A549 (cell line): Measurements from ENCODE around the gene TRIP11. TPM values are rescaled to one million over a fixed set of nuclear protein-coding genes. Genes with fewer than 3 reads are reported as not detected.

Experiments
- ATAC-seq, 2 experiments: fragments of 200-7000 bp in 1 of 2; fragments of >200 bp in 1 of 2; cut with Nextera tagmentation in 1 of 2; cut with Tn5 transposase in 1 of 2; 3 replicates each; pipeline versions ENCODE4 v1.8.0 to v1.9.1; 2018 to 2020; ENCODE audit warnings: mild to moderate bottlenecking in 1 of 2, moderate library complexity in 1 of 2
- CTCF ChIA-PET: fragments of 300-600 bp; sonication (Branson Sonifier 250); formaldehyde crosslinking; extraction: SDS; loops from one replicate; lab custom pipeline; 2021; ENCODE audit warnings: antibody characterized with exemption, inconsistent platforms; lab: Yijun Ruan, JAX
- POLR2A ChIA-PET: fragments of 350-600 bp; formaldehyde crosslinking; extraction: SDS; loops from one replicate; lab custom pipeline; 2021; ENCODE audit warnings: antibody characterized with exemption, inconsistent platforms; lab: Yijun Ruan, JAX
- DNase-seq, 2 experiments: peaks; one replicate each; pipeline versions ENCODE4 v3.0.0 to v3.0.0-alpha.2; 2011 to 2016; ENCODE audit warnings: low read depth in 1 of 2, low spot score in 1 of 2
- FAIRE-seq: peaks from 2 replicates; lab custom pipeline; 2011; peaks lifted over from hg19 to GRCh38; lab: Jason Lieb, UNC
- H3K27ac ChIP-seq, 2 experiments: fragments of >200 bp; sonication (Bioruptor Twin); formaldehyde crosslinking; 3 replicates each; pipeline ENCODE4 v1.5.1; 2016 to 2017
- H3K4me1 ChIP-seq: fragments of >200 bp; sonication (Bioruptor Twin); formaldehyde crosslinking; 3 replicates; pipeline ENCODE4 v1.6.1; 2016
- H3K4me2 ChIP-seq: fragments of >200 bp; sonication (Bioruptor Twin); formaldehyde crosslinking; 3 replicates; pipeline ENCODE4 v1.6.1; 2016
- H3K4me3 ChIP-seq: fragments of >200 bp; sonication (Bioruptor Twin); formaldehyde crosslinking; 3 replicates; pipeline ENCODE4 v1.5.1; 2016
- H3K9me3 ChIP-seq: fragments of >200 bp; sonication (Bioruptor Twin); formaldehyde crosslinking; 3 replicates; pipeline ENCODE4 v1.6.1; 2016
- BHLHE40 ChIP-seq: IDR thresholded peaks from 2 replicates; pipeline ENCODE4 v1.6.1; 2012; ENCODE audit warnings: low read depth, low read length, inconsistent platforms
- CBX8 ChIP-seq: fragments of 200-600 bp; sonication (generic); IDR thresholded peaks from 2 replicates; pipeline ENCODE4 v1.6.1; 2016
- CEBPB ChIP-seq, 2 experiments: fragments of >200 bp in 1 of 2; sonication (Bioruptor Twin) in 1 of 2; formaldehyde crosslinking in 1 of 2; IDR thresholded peaks; 2 replicates each; pipeline ENCODE4 v1.6.1; 2012 to 2016
- CHD4 ChIP-seq: fragments of 200-600 bp; sonication (generic); IDR thresholded peaks from 2 replicates; pipeline ENCODE4 v1.6.1; 2016; ENCODE audit warnings: antibody characterized with exemption, mild to moderate bottlenecking, borderline replicate concordance
- EHF ChIP-seq: fragments of 250-450 bp; sonication (Bioruptor Pico); IDR thresholded peaks from 2 replicates; pipeline ENCODE4 v1.5.0; 2020; ENCODE audit warnings: mild to moderate bottlenecking
- EP300 ChIP-seq, 2 experiments: fragments of >200 bp; sonication (Bioruptor Twin); formaldehyde crosslinking; IDR thresholded peaks; 2 replicates in 1 of 2; 3 replicates in 1 of 2; pipeline ENCODE4 v1.6.1; 2016 to 2017
- KDM1A ChIP-seq: fragments of 200-600 bp; sonication (generic); IDR thresholded peaks from 2 replicates; pipeline ENCODE4 v1.6.1; 2016; ENCODE audit warnings: low read depth, mild to moderate bottlenecking
- MAFK ChIP-seq: fragments of 450-650 bp; IDR thresholded peaks from 2 replicates; pipeline ENCODE4 v1.6.1; 2014; ENCODE audit not compliant: partially characterized antibody
- NFE2L2 ChIP-seq: fragments of 150-350 bp; conservative IDR thresholded peaks from 2 replicates; pipeline ENCODE4 v1.6.1; 2014; ENCODE audit warnings: low read length
- NR3C1 ChIP-seq: fragments of >200 bp; sonication (Bioruptor Twin); formaldehyde crosslinking; IDR thresholded peaks from 3 replicates; pipeline ENCODE4 v1.6.1; 2017
- PHF8 ChIP-seq: fragments of 200-600 bp; sonication (generic); IDR thresholded peaks from 2 replicates; pipeline ENCODE4 v1.6.1; 2016; ENCODE audit warnings: low read depth, mild to moderate bottlenecking, antibody characterized with exemption, moderate library complexity, borderline replicate concordance
- POLR2A ChIP-seq: IDR thresholded peaks from 2 replicates; pipeline ENCODE4 v1.6.1; 2012; ENCODE audit warnings: mild to moderate bottlenecking, low read length
- RAD21 ChIP-seq, 2 experiments: fragments of >200 bp in 1 of 2; sonication (Bioruptor Twin) in 1 of 2; formaldehyde crosslinking in 1 of 2; IDR thresholded peaks in 1 of 2; conservative IDR thresholded peaks in 1 of 2; 2 replicates in 1 of 2; 3 replicates in 1 of 2; pipeline ENCODE4 v1.6.1; 2012 to 2018; ENCODE audit warnings: inconsistent platforms in 1 of 2
- RCOR1 ChIP-seq: fragments of 150-350 bp; IDR thresholded peaks from 2 replicates; pipeline ENCODE4 v1.6.1; 2014; ENCODE audit warnings: antibody characterized with exemption, low read length, low read depth
- RNF2 ChIP-seq: fragments of 200-600 bp; sonication (generic); IDR thresholded peaks from 2 replicates; pipeline ENCODE4 v1.6.1; 2016; ENCODE audit warnings: low read depth, mild to moderate bottlenecking, antibody characterized with exemption, moderate library complexity, borderline replicate concordance
- ZFP36 ChIP-seq: fragments of 450-650 bp; IDR thresholded peaks from 2 replicates; pipeline ENCODE4 v1.6.1; 2014; ENCODE audit warnings: borderline replicate concordance; ENCODE audit not compliant: partially characterized antibody
- ZNF302 ChIP-seq: fragments of 250-450 bp; sonication (Bioruptor Pico); IDR thresholded peaks from 2 replicates; pipeline ENCODE4 v1.9.0; 2021; ENCODE audit warnings: inconsistent platforms, mild to moderate bottlenecking, moderate library complexity
- WGBS: methylation state at CpG from one replicate; pipeline ENCODE4 v1.1.6; 2017; ENCODE audit errors: missing lambda C conversion rate; 5-methylcytosine and 5-hydroxymethylcytosine counted together
- polyA plus RNA-seq, 4 experiments: library from polyadenylated mRNA; depleted of rRNA in 3 of 4; stranded (reverse); fragments of >200 nt; fragmentation: RNase III in 1 of 4; extraction: RNeasy Plus Mini Kit Qiagen cat#74134 plus additional on column Dnase treatment in 1 of 4; gene quantifications; 2 replicates in 3 of 4; 3 replicates in 1 of 4; pipeline ENCODE4 v1.2.3, GENCODE V29; 2011 to 2017
- TF ChIP-seq, protein P1 (sequence below): IDR thresholded peaks from 2 replicates; pipeline ENCODE4 v1.6.1; 2012
- TF ChIP-seq, protein P2 (sequence below): IDR thresholded peaks from 2 replicates; pipeline ENCODE4 v1.6.1; 2012
- TF ChIP-seq, protein P3 (sequence below): fragments of >200 bp; sonication (Bioruptor Twin); formaldehyde crosslinking; IDR thresholded peaks from 3 replicates; pipeline ENCODE4 v1.6.1; 2016

Gene TRIP11
- polyA plus RNA-seq, 2 of the 4 experiments (the other 2 are of a cell fraction) = 7.9 to 26.8 TPM

DNA sequence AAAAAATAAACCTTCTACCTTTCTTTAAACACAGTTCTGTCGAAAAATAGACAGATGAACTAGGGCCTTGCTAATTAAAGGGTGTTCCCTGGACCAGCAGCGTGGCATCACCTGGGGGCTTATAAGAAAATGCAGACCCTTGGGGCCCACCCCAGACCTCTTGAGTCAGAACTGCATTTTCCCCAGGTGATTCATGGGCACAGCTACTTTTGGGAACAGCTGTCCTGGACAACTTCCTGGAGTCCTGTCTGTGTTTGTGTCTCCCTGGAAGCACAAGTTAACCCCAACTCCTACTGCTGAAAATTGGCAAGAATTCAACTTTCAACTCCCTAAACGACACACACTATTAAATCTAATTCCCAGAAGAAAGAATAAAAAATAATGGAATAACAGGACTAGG lies 110.2 kb downstream of the TRIP11 start:
- H3K4me2 ChIP-seq = no peak overlapping the region
- CTCF ChIA-PET = no interaction called here
- no peak for TF ChIP-seq KDM1A
- TF ChIP-seq CBX8 = no peak
- no peak for TF ChIP-seq POLR2A
- TF ChIP-seq, all 56 proteins: peak for 0
- WGBS = 52% methylated on average over 3 of the region's 3 CpGs
- H3K4me3 ChIP-seq = no peak overlapping the region
- H3K27ac ChIP-seq = no peak overlapping the region
- no peaks in the 10 kb centered on the region for H3K4me1 ChIP-seq
- DNase-seq (no peak), FAIRE-seq (no peak), ATAC-seq (no peak)
- POLR2A ChIA-PET = no interaction called here
- no peaks in the 10 kb centered on the region for H3K9me3 ChIP-seq

DNA sequence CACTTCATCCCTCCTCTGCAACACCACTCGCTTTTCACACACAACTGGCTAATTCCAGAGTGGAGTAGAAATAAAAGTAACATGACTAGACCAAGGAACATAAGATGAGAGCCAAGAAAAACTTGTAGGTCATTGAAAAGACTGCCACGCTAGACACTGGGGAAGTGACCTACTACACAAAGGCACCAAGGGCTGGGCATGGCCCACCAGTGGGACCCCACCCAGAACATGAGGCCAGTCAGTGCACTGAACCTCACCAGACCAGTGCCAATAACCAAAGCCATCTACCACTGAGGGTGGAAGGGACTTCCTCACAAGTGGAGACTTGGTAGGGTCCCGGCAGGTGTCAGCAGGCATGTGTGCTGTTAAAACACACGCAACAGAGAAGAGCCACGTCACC lies 112.1 kb downstream of the TRIP11 start:
- H3K4me3 ChIP-seq = no peak overlapping the region
- no peak for FAIRE-seq
- H3K27ac ChIP-seq = no peak overlapping the region
- CTCF ChIA-PET = interaction anchor here (0.8 to 1.3 kb wide), 4 partner anchors 9 to 1019 kb away, joined by 3 to 4 read pairs (median 3); partner anchors contain the start of gene TC2N
- no peaks in the 10 kb centered on the region for H3K9me3 ChIP-seq
- H3K4me2 ChIP-seq = no peak overlapping the region
- DNase-seq = no peak
- TF ChIP-seq NFE2L2 (no peak), EHF (CRISPR knock-in tag) (no peak), CBX8 (no peak), ZNF302 (CRISPR knock-in tag) (no peak), MAFK (no peak), PHF8 (no peak), CEBPB (IDR thresholded peaks at IDR 0.05) (no peak)
- H3K4me1 ChIP-seq = no peaks in the 10 kb centered on the region
- ATAC-seq = no peak
- 61% methylated on average over 5 of the region's 5 CpGs for WGBS
- POLR2A ChIA-PET = no interaction called here

DNA sequence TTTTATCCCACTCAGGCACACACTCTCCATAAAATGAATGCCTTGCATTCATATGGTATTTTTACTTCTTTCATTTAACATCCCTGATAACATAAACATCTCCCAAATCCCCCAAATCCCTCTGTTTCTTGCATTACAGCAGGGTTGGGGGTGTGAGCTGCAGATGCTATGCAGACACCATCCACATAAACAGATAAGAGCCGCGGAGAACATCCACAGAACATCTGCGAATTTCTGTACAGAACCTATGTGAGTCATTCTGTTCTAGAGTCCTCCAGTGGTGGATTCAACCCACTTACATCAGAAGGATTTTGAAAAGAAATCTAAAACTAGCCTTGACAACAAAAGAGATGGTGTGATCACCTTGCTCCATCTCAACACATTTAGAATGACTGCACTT lies 112.7 kb downstream of the TRIP11 start:
- no peak for FAIRE-seq
- Histone ChIP-seq H3K27ac (no peak overlapping the region), H3K9me3 (no peaks in the 10 kb centered on the region), H3K4me1 (no peaks in the 10 kb centered on the region), H3K4me2 (no peak overlapping the region), H3K4me3 (no peak overlapping the region)
- POLR2A ChIA-PET = no interaction called here
- TF ChIP-seq, protein P1, sequence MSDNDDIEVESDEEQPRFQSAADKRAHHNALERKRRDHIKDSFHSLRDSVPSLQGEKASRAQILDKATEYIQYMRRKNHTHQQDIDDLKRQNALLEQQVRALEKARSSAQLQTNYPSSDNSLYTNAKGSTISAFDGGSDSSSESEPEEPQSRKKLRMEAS = no peak
- TF ChIP-seq MAFK = no peak
- TF ChIP-seq, protein P2, sequence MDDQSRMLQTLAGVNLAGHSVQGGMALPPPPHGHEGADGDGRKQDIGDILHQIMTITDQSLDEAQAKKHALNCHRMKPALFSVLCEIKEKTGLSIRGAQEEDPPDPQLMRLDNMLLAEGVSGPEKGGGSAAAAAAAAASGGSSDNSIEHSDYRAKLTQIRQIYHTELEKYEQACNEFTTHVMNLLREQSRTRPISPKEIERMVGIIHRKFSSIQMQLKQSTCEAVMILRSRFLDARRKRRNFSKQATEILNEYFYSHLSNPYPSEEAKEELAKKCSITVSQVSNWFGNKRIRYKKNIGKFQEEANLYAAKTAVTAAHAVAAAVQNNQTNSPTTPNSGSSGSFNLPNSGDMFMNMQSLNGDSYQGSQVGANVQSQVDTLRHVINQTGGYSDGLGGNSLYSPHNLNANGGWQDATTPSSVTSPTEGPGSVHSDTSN = no peak
- no peak for TF ChIP-seq EP300 (IDR thresholded peaks at IDR 0.05)
- no peak for ATAC-seq
- DNase-seq = no peak
- CTCF ChIA-PET = interaction anchor here (0.8 to 1.2 kb wide), 3 partner anchors 30 to 1019 kb away, joined by 3 read pairs; partner anchors contain the start of gene TC2N
- 76% methylated on average over 3 of the region's 3 CpGs for WGBS

DNA sequence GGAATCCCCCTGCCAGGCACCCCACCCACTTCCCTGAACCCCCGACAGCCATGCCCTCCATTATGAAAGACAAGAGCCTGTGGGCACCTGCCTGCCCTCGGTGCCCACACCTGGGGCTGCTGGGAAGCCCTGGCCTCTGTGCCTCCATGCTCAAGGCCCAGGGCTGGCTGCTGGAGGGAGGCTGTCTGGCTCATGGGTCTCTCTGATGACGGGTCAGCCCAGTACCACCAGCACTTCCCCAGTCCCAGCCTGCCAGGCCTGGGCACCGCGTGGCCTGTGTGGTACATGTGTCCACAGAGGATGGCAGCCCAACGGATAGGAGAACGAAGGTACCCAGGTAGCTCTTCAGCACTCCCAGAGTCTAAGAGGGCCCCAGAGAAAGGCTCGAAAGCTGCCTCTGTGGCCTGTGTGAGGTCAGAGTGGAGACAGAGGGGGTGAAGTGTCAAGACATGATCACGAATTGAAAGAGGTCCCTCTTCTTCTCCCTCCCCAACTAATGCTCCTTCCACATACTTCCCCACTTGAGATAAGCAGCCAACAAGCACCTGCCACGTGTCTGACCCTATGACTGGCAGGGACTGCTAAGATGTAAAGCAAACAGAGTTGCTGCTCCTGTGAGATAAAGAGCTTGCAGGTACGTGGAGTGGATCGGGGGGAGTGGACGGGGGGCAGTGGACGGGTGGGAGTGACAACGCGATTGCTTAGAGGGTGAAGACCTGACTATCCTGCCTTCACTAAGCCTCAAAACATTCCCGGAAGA lies 113.5 kb downstream of the TRIP11 start:
- Histone ChIP-seq H3K4me1 (no peaks in the 10 kb centered on the region), H3K4me2 (no peak overlapping the region), H3K9me3 (no peaks in the 10 kb centered on the region), H3K27ac (no peak overlapping the region), H3K4me3 (no peak overlapping the region)
- ATAC-seq (no peak), FAIRE-seq (no peak), DNase-seq (no peak)
- 63% methylated on average over 14 of the region's 17 CpGs for WGBS
- ChIA-PET POLR2A (no interaction called here), CTCF (interaction anchor here (0.6 to 1.1 kb wide), 3 partner anchors 30 to 789 kb away, joined by 3 read pairs; no protein-coding TSS in a partner anchor)
- TF ChIP-seq BHLHE40 = no peak
- TF ChIP-seq NFE2L2 = no peak
- TF ChIP-seq CHD4 = no peak

DNA sequence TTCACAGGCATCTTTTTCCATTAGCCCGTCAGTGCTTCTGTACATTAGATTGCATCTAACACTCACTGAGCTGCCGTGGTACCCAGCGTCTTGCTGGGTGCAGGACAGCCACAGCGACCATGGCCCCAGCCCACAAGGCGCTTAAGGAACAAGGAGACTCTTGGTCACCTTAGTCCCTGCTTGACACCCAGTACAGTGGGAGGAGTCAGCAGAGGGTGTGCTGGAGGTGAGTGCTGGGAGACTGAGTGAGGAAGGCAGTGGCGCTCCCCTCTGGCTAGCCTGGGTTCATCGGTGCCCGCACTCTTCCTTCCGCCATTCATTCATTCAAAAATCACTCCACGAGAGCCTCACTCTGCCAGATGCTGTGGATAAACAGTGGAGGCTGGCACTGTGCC lies 114.1 kb downstream of the TRIP11 start:
- ChIA-PET CTCF (interaction anchor here (0.6 to 1.0 kb wide), 3 partner anchors 28 to 209 kb away, joined by 3 read pairs; no protein-coding TSS in a partner anchor), POLR2A (no interaction called here)
- no peak overlapping the region for H3K4me3 ChIP-seq
- no peaks in the 10 kb centered on the region for H3K9me3 ChIP-seq
- no peak overlapping the region for H3K4me2 ChIP-seq
- 85% methylated on average over 10 of the region's 10 CpGs for WGBS
- no peak for DNase-seq
- no peak for FAIRE-seq
- no peak overlapping the region for H3K27ac ChIP-seq
- TF ChIP-seq KDM1A = no peak
- no peak for TF ChIP-seq ZFP36
- no peak for TF ChIP-seq RCOR1
- no peak for TF ChIP-seq RAD21 (conservative IDR thresholded peaks at IDR 0.05 in 1 of 2, IDR thresholded peaks at IDR 0.05 in 1 of 2)
- no peak for TF ChIP-seq NR3C1
- TF ChIP-seq, protein P3, sequence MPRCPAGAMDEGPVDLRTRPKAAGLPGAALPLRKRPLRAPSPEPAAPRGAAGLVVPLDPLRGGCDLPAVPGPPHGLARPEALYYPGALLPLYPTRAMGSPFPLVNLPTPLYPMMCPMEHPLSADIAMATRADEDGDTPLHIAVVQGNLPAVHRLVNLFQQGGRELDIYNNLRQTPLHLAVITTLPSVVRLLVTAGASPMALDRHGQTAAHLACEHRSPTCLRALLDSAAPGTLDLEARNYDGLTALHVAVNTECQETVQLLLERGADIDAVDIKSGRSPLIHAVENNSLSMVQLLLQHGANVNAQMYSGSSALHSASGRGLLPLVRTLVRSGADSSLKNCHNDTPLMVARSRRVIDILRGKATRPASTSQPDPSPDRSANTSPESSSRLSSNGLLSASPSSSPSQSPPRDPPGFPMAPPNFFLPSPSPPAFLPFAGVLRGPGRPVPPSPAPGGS = no peak
- TF ChIP-seq RNF2 = no peak
- no peak; a peak in 1 of 6 replicates for ATAC-seq
- H3K4me1 ChIP-seq = no peaks in the 10 kb centered on the region
